Prostate gland (tissue), 2 donors: Measurements from ENCODE around the gene DGKZ. TPM values are rescaled to one million over a fixed set of nuclear protein-coding genes. Genes with fewer than 3 reads are reported as not detected.
A peak's percentile ranks its signal among the peaks of the same experiment; 100 is the strongest.

ENCODE experiments used
- DNase-seq: peaks from one replicate; pipeline ENCODE4 v3.0.0-alpha.2; 2019; ENCODE audit warnings: low spot score
- H3K27ac ChIP-seq, 2 donors: fragments of 200-600 bp; sonication (generic); 2 replicates each; pipeline ENCODE4 v1.5.1; 2017 to 2019
- H3K27me3 ChIP-seq: fragments of 200-600 bp; sonication (generic); replicated peaks from 2 replicates; pipeline ENCODE4 v1.5.1; 2019; ENCODE audit not compliant: insufficient read depth
- H3K36me3 ChIP-seq, 2 donors: fragments of 200-600 bp; sonication (generic); 1 replicate in 1 of 2; 2 replicates in 1 of 2; pipeline versions ENCODE4 v1.5.1 to v1.8.1; 2017 to 2019
- H3K4me1 ChIP-seq: fragments of 200-600 bp; sonication (generic); replicated peaks from 2 replicates; pipeline ENCODE4 v1.5.1; 2019
- H3K4me3 ChIP-seq, 2 donors: fragments of 200-600 bp; sonication (generic); 2 replicates each; pipeline ENCODE4 v1.5.1; 2017 to 2019
- H3K9me3 ChIP-seq: fragments of 200-600 bp; sonication (generic); 2 replicates; pipeline ENCODE4 v1.5.1; 2017
- POLR2A ChIP-seq: fragments of 450-650 bp; IDR thresholded peaks from one replicate; pipeline ENCODE4 v1.6.1; 2016; ENCODE audit warnings: antibody characterized with exemption, mild to moderate bottlenecking
- POLR2AphosphoS5 ChIP-seq: sonication (generic); formaldehyde crosslinking; IDR thresholded peaks from one replicate; pipeline ENCODE4 v1.6.1; 2017; ENCODE audit warnings: antibody characterized with exemption
- WGBS: methylation state at CpG from one replicate; pipeline ENCODE4 v1.1.5; 2018; 5-methylcytosine and 5-hydroxymethylcytosine counted together
- intact Hi-C: fragments of 100-400 bp; cut with DNase I; formaldehyde crosslinking; loops from one replicate; pipeline ENCODE4 v1.14.2; 2022
- total RNA-seq, 2 donors: library from RNA; depleted of rRNA; stranded (reverse); fragments of >200 nt; gene quantifications; one replicate each; pipeline ENCODE4 v1.1.0, GENCODE V29; 2016
- TF ChIP-seq, protein P1 (sequence below), 4 experiments: fragments of 200-600 bp in 2 of 4; fragments of 450-650 bp in 2 of 4; sonication (generic) in 2 of 4; IDR thresholded peaks; 1 replicate in 3 of 4; 2 replicates in 1 of 4; pipeline ENCODE4 v1.5.1; 2016 to 2019; ENCODE audit warnings: antibody characterized with exemption in 4 of 4, mild to moderate bottlenecking in 2 of 4, moderate library complexity in 2 of 4

Gene DGKZ
- total RNA-seq, 2 donors from 2014 or later = 53.6 to 95.0 TPM

DNA sequence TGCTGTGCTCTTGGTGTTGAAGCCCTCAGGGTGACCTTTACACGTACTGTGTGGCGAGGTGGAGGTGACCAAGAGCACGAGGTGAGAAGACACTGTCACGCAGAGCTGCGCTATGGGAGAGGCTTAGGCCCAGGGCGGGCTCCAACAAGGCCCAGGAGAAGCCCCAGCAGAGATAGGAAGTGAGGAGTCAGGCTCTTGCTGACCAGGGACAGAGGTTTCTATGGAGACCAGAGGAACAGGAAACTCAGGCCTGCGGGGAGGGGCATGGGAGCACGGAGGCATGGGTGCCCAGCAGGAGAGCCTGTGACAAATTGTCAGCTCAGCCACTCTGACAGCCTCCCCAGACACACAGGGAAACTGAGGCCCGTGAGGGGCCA, 15.8 kb downstream of the DGKZ start:
- H3K4me3 ChIP-seq = no peak overlapping the region
- intact Hi-C loops = no loop called here
- WGBS = 59% methylated on average over 9 of the region's 9 CpGs
- TF ChIP-seq POLR2A (no peak), POLR2AphosphoS5 (no peak)
- TF ChIP-seq, protein P1, sequence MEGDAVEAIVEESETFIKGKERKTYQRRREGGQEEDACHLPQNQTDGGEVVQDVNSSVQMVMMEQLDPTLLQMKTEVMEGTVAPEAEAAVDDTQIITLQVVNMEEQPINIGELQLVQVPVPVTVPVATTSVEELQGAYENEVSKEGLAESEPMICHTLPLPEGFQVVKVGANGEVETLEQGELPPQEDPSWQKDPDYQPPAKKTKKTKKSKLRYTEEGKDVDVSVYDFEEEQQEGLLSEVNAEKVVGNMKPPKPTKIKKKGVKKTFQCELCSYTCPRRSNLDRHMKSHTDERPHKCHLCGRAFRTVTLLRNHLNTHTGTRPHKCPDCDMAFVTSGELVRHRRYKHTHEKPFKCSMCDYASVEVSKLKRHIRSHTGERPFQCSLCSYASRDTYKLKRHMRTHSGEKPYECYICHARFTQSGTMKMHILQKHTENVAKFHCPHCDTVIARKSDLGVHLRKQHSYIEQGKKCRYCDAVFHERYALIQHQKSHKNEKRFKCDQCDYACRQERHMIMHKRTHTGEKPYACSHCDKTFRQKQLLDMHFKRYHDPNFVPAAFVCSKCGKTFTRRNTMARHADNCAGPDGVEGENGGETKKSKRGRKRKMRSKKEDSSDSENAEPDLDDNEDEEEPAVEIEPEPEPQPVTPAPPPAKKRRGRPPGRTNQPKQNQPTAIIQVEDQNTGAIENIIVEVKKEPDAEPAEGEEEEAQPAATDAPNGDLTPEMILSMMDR (IDR thresholded peaks at IDR 0.05) = no peak
- H3K27ac ChIP-seq = peak overlapping the region in 1 of 2 donors; percentile 18
- H3K36me3 ChIP-seq = no peaks in the 10 kb centered on the region
- no peaks in the 10 kb centered on the region for H3K9me3 ChIP-seq
- DNase-seq = no peak
- peaks cover 10% of the 10 kb centered on the region for H3K4me1 ChIP-seq
- H3K27me3 ChIP-seq = no peaks in the 10 kb centered on the region

DNA sequence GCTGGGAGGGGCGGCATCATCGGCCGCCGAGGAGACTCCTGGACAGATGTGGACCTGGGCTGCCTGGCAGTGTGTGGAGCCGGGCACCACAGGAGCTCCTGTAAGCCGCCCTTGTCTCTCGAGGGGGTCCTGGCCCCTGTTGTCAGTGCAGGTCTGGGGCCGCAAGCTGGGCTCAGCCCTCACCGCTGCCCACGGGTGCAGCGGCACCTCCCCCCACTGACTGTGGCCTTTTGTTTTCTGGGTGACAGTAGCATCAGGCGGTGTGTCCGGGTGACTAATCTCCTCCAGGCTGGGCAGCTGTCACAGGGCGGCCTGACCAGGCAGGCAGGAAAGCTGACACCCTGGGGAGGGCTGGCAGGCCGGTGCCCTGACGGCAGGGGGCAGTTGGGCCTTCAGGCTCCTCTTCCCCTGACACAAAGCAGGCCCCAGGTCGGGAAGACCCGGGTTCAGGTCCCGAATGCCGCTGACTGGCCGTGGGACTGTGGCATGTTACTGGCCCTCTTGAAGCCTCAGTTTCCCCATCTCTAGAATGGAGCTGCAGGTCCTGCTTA, 16.3 kb downstream of the DGKZ start:
- Histone ChIP-seq H3K9me3 (no peaks in the 10 kb centered on the region), H3K36me3 (no peaks in the 10 kb centered on the region), H3K4me3 (no peak overlapping the region), H3K27ac (no peak overlapping the region), H3K4me1 (peaks cover 10% of the 10 kb centered on the region), H3K27me3 (no peaks in the 10 kb centered on the region)
- TF ChIP-seq, protein P1 (IDR thresholded peaks at IDR 0.05) = peak in 1 of 4 experiments; percentile 57
- TF ChIP-seq POLR2AphosphoS5 (no peak), POLR2A (no peak)
- no peak for DNase-seq
- 65% methylated on average over 18 of the region's 21 CpGs for WGBS
- intact Hi-C loops = no loop called here

DNA sequence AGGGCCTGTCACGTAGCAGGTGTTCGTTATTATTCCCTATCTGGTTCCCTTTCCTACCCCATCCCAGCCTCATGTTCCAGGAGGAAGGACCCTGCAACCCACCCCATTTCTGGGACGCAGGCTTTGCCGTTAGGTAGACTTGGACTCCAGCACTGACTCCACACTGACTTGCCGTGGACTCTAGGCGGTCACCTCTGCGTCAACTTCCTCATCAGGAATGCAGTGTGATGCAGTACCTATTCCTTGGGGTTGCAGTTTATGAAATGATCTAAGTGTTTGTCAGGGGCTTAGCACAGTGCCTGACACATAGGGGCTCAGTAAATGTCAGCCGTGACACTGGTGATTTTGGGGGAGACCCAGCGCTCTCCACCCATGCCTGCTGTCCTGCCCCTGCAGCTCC, 16.8 kb downstream of the DGKZ start:
- Histone ChIP-seq H3K27ac (no peak overlapping the region), H3K4me3 (no peak overlapping the region), H3K4me1 (peaks cover 10% of the 10 kb centered on the region), H3K9me3 (no peaks in the 10 kb centered on the region), H3K27me3 (no peaks in the 10 kb centered on the region), H3K36me3 (no peaks in the 10 kb centered on the region)
- DNase-seq = no peak
- intact Hi-C loops = no loop called here
- 89% methylated on average over 9 of the region's 9 CpGs for WGBS
- no peak for TF ChIP-seq POLR2AphosphoS5
- TF ChIP-seq, protein P1 (IDR thresholded peaks at IDR 0.05) = no peak
- TF ChIP-seq POLR2A = no peak

DNA sequence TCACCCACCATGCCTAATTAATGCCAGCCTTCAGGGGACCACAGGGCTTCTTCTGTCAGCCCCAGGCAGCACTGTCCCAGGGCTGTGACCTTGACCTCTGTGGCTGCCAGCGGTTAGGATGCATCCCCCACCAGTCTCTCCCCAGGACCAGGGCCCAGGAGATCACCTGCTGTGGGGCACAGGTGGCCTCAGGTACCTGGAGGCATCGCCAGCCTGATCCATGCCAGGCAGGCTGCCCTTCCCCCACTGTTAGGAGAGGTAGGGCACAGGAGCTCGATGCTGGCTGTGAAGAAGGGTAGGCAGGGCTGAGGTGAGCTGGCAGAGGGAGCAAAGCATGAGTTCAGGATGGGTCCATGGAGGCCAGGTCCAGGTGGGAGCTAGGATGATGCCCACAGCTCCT, 17.5 kb downstream of the DGKZ start:
- no peaks in the 10 kb centered on the region for H3K27me3 ChIP-seq
- no peak for DNase-seq
- TF ChIP-seq, protein P1 (IDR thresholded peaks at IDR 0.05) = no peak
- TF ChIP-seq POLR2A (no peak), POLR2AphosphoS5 (no peak)
- no peak overlapping the region for H3K4me3 ChIP-seq
- peaks cover 10% of the 10 kb centered on the region for H3K4me1 ChIP-seq
- H3K27ac ChIP-seq = no peak overlapping the region
- intact Hi-C loops = no loop called here
- 60% methylated on average over 2 of the region's 3 CpGs for WGBS
- no peaks in the 10 kb centered on the region for H3K36me3 ChIP-seq
- H3K9me3 ChIP-seq = no peaks in the 10 kb centered on the region

DNA sequence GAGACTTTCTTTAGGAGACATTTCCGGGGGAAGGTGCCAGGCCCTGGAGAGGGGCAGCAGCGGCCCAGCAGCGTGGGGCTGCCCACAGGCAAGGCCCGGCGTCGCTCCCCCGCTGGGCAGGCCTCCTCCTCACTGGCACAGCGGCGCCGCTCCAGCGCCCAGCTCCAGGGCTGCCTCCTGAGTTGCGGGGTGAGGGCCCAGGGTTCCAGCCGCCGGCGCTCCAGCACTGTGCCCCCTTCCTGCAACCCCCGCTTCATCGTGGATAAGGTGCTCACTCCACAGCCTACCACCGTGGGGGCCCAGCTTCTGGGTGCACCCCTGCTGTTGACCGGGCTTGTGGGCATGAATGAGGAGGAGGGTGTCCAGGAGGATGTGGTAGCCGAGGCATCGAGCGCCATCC, 19.0 kb downstream of the DGKZ start:
- H3K4me1 ChIP-seq = peaks cover 5% of the 10 kb centered on the region

More for the DNA sequence above, 19.0 kb downstream of the DGKZ start:
- no peak overlapping the region for H3K4me3 ChIP-seq
- DNase-seq = no peak
- H3K27ac ChIP-seq = no peak overlapping the region
- H3K27me3 ChIP-seq = no peaks in the 10 kb centered on the region
- TF ChIP-seq POLR2A = no peak
- TF ChIP-seq POLR2AphosphoS5 = no peak
- TF ChIP-seq, protein P1 (IDR thresholded peaks at IDR 0.05) = no peak
- WGBS = 92% methylated on average over 21 of the region's 22 CpGs
- no peaks in the 10 kb centered on the region for H3K9me3 ChIP-seq
- no peaks in the 10 kb centered on the region for H3K36me3 ChIP-seq
- intact Hi-C loops = no loop called here
